GM20000 (cell line): Measurements from ENCODE around the gene SFXN4.
"Not testable (repeated sequence)": the region's sequence is repeated elsewhere in the genome, so short reads cannot be mapped to it uniquely, and the experiment has no call there.

Experiments used
- DNase-seq: peaks from one replicate; pipeline ENCODE4 v3.0.0; 2012; ENCODE audit warnings: low spot score
- CTCF ChIP-seq: IDR thresholded peaks from 2 replicates; pipeline ENCODE4 v1.5.1; 2012; ENCODE audit warnings: mild to moderate bottlenecking, control low read depth; ENCODE audit errors: extremely low read depth, missing control alignments

Gene SFXN4

GRCh38 chr10:119190353-119190752 lies 24.8 kb upstream of the SFXN4 start:
- no peak for DNase-seq
- TF ChIP-seq CTCF = no peak

- no peak for DNase-seq
- no peak for TF ChIP-seq CTCF
Observed at GRCh38 chr10:119189811-119190282, 24.3 kb upstream of the SFXN4 start.

GRCh38 chr10:119183664-119184412 lies 18.3 kb upstream of the SFXN4 start:
- no peak for TF ChIP-seq CTCF
- DNase-seq = no peak

GRCh38 chr10:119180850-119181400 lies 15.4 kb upstream of the SFXN4 start:
- not testable (repeated sequence) for DNase-seq

- DNase-seq = peak; percentile 94
- no peak for TF ChIP-seq CTCF
Observed at GRCh38 chr10:119178372-119179119, 13.0 kb upstream of the SFXN4 start, which contains the start of gene PRDX3. TSS of gene PRDX3 (minus strand) at chr10:119178812. CDS start at chr10:119178790, 22 bp downstream.

GRCh38 chr10:119177708-119178371 lies 12.3 kb upstream of the SFXN4 start:
- DNase-seq = no peak
- TF ChIP-seq CTCF = no peak

- DNase-seq = no peak
- TF ChIP-seq CTCF = no peak
Observed at GRCh38 chr10:119176166-119176565, 10.7 kb upstream of the SFXN4 start.
